GM10248 (cell line): Measurements from ENCODE around the gene ATP2C2.

Experiments used
- CTCF ChIA-PET: fragments of 300-600 bp; sonication (Branson Sonifier 250); formaldehyde crosslinking; extraction: SDS; loops from one replicate; lab custom pipeline; 2021; ENCODE audit warnings: antibody characterized with exemption; lab: Yijun Ruan, JAX
- POLR2A ChIA-PET: fragments of 350-650 bp; sonication (Branson Sonifier 250); formaldehyde crosslinking; extraction: SDS; loops from one replicate; lab custom pipeline; 2020; ENCODE audit warnings: antibody characterized with exemption; lab: Yijun Ruan, JAX
- DNase-seq: peaks from one replicate; pipeline ENCODE4 v3.0.0; 2012; ENCODE audit errors: extremely low spot score
- CTCF ChIP-seq: IDR thresholded peaks from 2 replicates; pipeline ENCODE4 v1.5.1; 2012; ENCODE audit warnings: mild to moderate bottlenecking, low read depth; ENCODE audit errors: extremely low read depth, missing control alignments, control extremely low read depth

ATP2C2 gene

GRCh38 chr16:84483882-84484565 is 115.7 kb downstream of the ATP2C2 start:
- POLR2A ChIA-PET = no interaction called here
- CTCF ChIA-PET = interaction anchor here (0.7 to 3.5 kb wide), 7 partner anchors 9 to 297 kb away, joined by 3 to 15 read pairs (median 4); partner anchors contain the start of gene TAF1C
- TF ChIP-seq CTCF = no peak

GRCh38 chr16:84484579-84485254 is 116.4 kb downstream of the ATP2C2 start:
- peak; percentile 46 for TF ChIP-seq CTCF
- ChIA-PET POLR2A (no interaction called here), CTCF (interaction anchor here (0.7 to 3.5 kb wide), 6 partner anchors 21 to 298 kb away, joined by 3 to 15 read pairs (median 5); partner anchors contain the start of gene TAF1C)
- DNase-seq = no peak

More at GRCh38 chr16:84483882-84484565, 115.7 kb downstream of the ATP2C2 start:
- DNase-seq = no peak

- no peak for DNase-seq
- ChIA-PET POLR2A (no interaction called here), CTCF (interaction anchor here (3.5 kb wide), 1 partner anchor 20 kb away, joined by 15 read pairs; no protein-coding TSS in a partner anchor)
- TF ChIP-seq CTCF = no peak
These were observed 117.1 kb downstream of the ATP2C2 start for GRCh38 chr16:84485255-84486010.

- ChIA-PET POLR2A (no interaction called here), CTCF (interaction anchor here (1.5 to 1.9 kb wide), 2 partner anchors 8 to 20 kb away, joined by 4 to 7 read pairs; no protein-coding TSS in a partner anchor)
- no peak for DNase-seq
- TF ChIP-seq CTCF = no peak
These were observed 117.8 kb downstream of the ATP2C2 start for GRCh38 chr16:84486126-84486525.

- ChIA-PET CTCF (interaction anchor here (1.5 to 1.9 kb wide), 3 partner anchors 9 to 207 kb away, joined by 4 to 7 read pairs (median 4); no protein-coding TSS in a partner anchor), POLR2A (no interaction called here)
- no peak for DNase-seq
- no peak for TF ChIP-seq CTCF
These were observed 118.4 kb downstream of the ATP2C2 start for GRCh38 chr16:84486551-84487235.
